Smooth muscle cell (in vitro differentiated cells): ENCODE results near the gene RBM47. TPM values are rescaled to one million over a fixed set of nuclear protein-coding genes. Genes with fewer than 3 reads are reported as not detected.

ENCODE experiments used
- DNase-seq: peaks from one replicate; lab custom pipeline; 2025; ENCODE audit not compliant: unreplicated experiment; lab: John Stamatoyannopoulos, UW
- H2AFZ ChIP-seq: fragments of 200-600 bp; sonication (generic); 2 replicates; pipeline ENCODE4 v1.6.0; 2016; ENCODE audit warnings: antibody characterized with exemption, low read depth, mild to moderate bottlenecking
- H3F3A ChIP-seq: fragments of 200-600 bp; sonication (generic); 2 replicates; pipeline ENCODE4 v1.6.0; 2017; ENCODE audit warnings: antibody characterized with exemption, low read depth
- H3K27ac ChIP-seq: fragments of 200-600 bp; sonication (generic); 2 replicates; pipeline ENCODE4 v1.5.1; 2016; ENCODE audit warnings: low read depth, mild to moderate bottlenecking
- H3K27me3 ChIP-seq: fragments of 200-600 bp; sonication (generic); 2 replicates; pipeline ENCODE4 v1.6.1; 2016; ENCODE audit warnings: low read depth, mild to moderate bottlenecking
- H3K36me3 ChIP-seq: fragments of 200-600 bp; sonication (generic); 2 replicates; pipeline ENCODE4 v1.5.1; 2016; ENCODE audit warnings: low read depth
- H3K4me1 ChIP-seq: fragments of 200-600 bp; sonication (generic); 2 replicates; pipeline ENCODE4 v1.5.1; 2016; ENCODE audit warnings: low read depth
- H3K4me2 ChIP-seq: fragments of 200-600 bp; sonication (generic); 2 replicates; pipeline ENCODE4 v1.6.0; 2016; ENCODE audit warnings: mild to moderate bottlenecking
- H3K4me3 ChIP-seq: fragments of 200-600 bp; sonication (generic); 2 replicates; pipeline ENCODE4 v1.5.1; 2016; ENCODE audit warnings: mild to moderate bottlenecking
- H3K79me2 ChIP-seq: fragments of 200-600 bp; sonication (generic); 2 replicates; pipeline ENCODE4 v1.6.0; 2016; ENCODE audit warnings: low read depth, mild to moderate bottlenecking
- H3K9ac ChIP-seq: fragments of 200-600 bp; sonication (generic); 2 replicates; pipeline ENCODE4 v1.6.0; 2016; ENCODE audit warnings: low read depth
- H3K9me3 ChIP-seq: fragments of 200-600 bp; sonication (generic); replicated peaks from 2 replicates; pipeline ENCODE4 v1.5.1; 2016; ENCODE audit warnings: low read depth
- H4K20me1 ChIP-seq: fragments of 200-600 bp; sonication (generic); 2 replicates; pipeline ENCODE4 v1.6.0; 2016; ENCODE audit warnings: low read depth
- WGBS: methylation state at CpG from one replicate; pipeline ENCODE4 v1.1.7; 2016; ENCODE audit warnings: low lambda C conversion rate; 5-methylcytosine and 5-hydroxymethylcytosine counted together
- polyA plus RNA-seq: library from polyadenylated mRNA; unstranded; fragments of >200 nt; fragmentation: Nextera tagmentation; extraction: Ambion mirVana; gene quantifications from 2 replicates; pipeline ENCODE4 v1.2.1, GENCODE V29; 2016
- total RNA-seq: library from RNA; depleted of rRNA; stranded (reverse); fragments of >200 nt; gene quantifications from 2 replicates; pipeline ENCODE4 v1.2.3, GENCODE V29; 2014
- TF ChIP-seq, protein P1 (sequence below): fragments of 200-600 bp; sonication (generic); IDR thresholded peaks from 2 replicates; pipeline ENCODE4 v1.5.1; 2017; ENCODE audit warnings: borderline replicate concordance, mild to moderate bottlenecking, antibody characterized with exemption; ENCODE audit not compliant: insufficient read depth, poor library complexity, severe bottlenecking

RBM47 gene
- total and polyA plus RNA-seq, 2 experiments from 2014 or later: 3.4 to 5.5 TPM

DNA sequence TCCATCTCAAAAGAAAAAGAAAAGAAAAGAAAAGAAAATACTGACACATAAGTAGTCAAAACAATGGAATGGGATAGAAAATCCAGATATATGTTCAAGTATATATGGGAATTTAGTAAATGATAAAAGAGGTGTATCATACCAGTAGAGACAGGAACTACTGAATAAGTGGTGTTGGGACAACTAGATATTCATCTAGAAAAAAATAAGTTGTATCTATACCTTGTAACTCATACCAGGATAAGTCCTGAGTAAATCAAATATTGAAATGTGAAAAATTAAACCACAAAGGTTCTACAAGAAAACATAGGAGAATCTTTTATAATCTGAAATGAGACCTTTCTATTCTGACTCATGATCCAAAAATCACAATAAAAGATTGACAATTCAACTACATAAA is 58.5 kb downstream of the RBM47 start:
- no peaks in the 10 kb centered on the region for H3K36me3 ChIP-seq
- no peak for DNase-seq
- H4K20me1 ChIP-seq: no peaks in the 10 kb centered on the region
- no peak overlapping the region for H3K4me3 ChIP-seq
- H3K79me2 ChIP-seq: no peaks in the 10 kb centered on the region
- no peak overlapping the region for H3K27ac ChIP-seq
- TF ChIP-seq, protein P1, sequence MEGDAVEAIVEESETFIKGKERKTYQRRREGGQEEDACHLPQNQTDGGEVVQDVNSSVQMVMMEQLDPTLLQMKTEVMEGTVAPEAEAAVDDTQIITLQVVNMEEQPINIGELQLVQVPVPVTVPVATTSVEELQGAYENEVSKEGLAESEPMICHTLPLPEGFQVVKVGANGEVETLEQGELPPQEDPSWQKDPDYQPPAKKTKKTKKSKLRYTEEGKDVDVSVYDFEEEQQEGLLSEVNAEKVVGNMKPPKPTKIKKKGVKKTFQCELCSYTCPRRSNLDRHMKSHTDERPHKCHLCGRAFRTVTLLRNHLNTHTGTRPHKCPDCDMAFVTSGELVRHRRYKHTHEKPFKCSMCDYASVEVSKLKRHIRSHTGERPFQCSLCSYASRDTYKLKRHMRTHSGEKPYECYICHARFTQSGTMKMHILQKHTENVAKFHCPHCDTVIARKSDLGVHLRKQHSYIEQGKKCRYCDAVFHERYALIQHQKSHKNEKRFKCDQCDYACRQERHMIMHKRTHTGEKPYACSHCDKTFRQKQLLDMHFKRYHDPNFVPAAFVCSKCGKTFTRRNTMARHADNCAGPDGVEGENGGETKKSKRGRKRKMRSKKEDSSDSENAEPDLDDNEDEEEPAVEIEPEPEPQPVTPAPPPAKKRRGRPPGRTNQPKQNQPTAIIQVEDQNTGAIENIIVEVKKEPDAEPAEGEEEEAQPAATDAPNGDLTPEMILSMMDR: no peak
- H2AFZ ChIP-seq: no peak overlapping the region
- no peaks in the 10 kb centered on the region for H3F3A ChIP-seq
- no peak overlapping the region for H3K4me2 ChIP-seq
- H3K4me1 ChIP-seq: no peaks in the 10 kb centered on the region
- H3K27me3 ChIP-seq: no peaks in the 10 kb centered on the region
- no peak overlapping the region for H3K9ac ChIP-seq
- no peaks in the 10 kb centered on the region for H3K9me3 ChIP-seq

- Histone ChIP-seq H3K4me3 (no peak overlapping the region), H3K4me1 (no peaks in the 10 kb centered on the region), H2AFZ (no peak overlapping the region), H3K4me2 (no peak overlapping the region), H3F3A (no peaks in the 10 kb centered on the region), H3K9me3 (no peaks in the 10 kb centered on the region), H3K9ac (no peak overlapping the region), H3K27ac (no peak overlapping the region), H4K20me1 (no peaks in the 10 kb centered on the region), H3K27me3 (no peaks in the 10 kb centered on the region), H3K36me3 (no peaks in the 10 kb centered on the region), H3K79me2 (no peaks in the 10 kb centered on the region)
- 96% methylated on average over 14 of the region's 14 CpGs for WGBS
- no peak for DNase-seq
- TF ChIP-seq, protein P1: no peak
Measured at GRCh38 chr4:40570348-40571077, 59.2 kb downstream of the RBM47 start.

GRCh38 chr4:40564815-40565483 is 64.7 kb downstream of the RBM47 start:
- Histone ChIP-seq H2AFZ (peak overlapping the region; percentile 36), H3K9me3 (no peaks in the 10 kb centered on the region), H3F3A (peaks cover 5% of the 10 kb centered on the region), H3K4me1 (peaks cover 7% of the 10 kb centered on the region), H3K27ac (peak overlapping the region; percentile 58), H3K4me2 (no peak overlapping the region), H3K4me3 (no peak overlapping the region), H4K20me1 (no peaks in the 10 kb centered on the region), H3K79me2 (peaks cover 4% of the 10 kb centered on the region), H3K27me3 (no peaks in the 10 kb centered on the region), H3K9ac (no peak overlapping the region), H3K36me3 (no peaks in the 10 kb centered on the region)
- DNase-seq: no peak
- TF ChIP-seq, protein P1: no peak
- 37% methylated on average over 5 of the region's 5 CpGs for whole genome bisulfite sequencing
